HEK293 (cell line): ENCODE results near the gene FAM83C.

Experiments used
- BCL11A ChIP-seq: fragments of 450-650 bp; formaldehyde crosslinking; IDR thresholded peaks from 2 replicates; pipeline ENCODE4 v1.5.1; 2016; ENCODE audit warnings: low read depth, missing biosample characterization, missing genetic modification characterization
- GLI4 ChIP-seq: fragments of 450-650 bp; formaldehyde crosslinking; IDR thresholded peaks from 2 replicates; pipeline ENCODE4 v1.5.1; 2016; ENCODE audit warnings: missing biosample characterization, missing genetic modification characterization
- PRDM6 ChIP-seq: fragments of 450-650 bp; formaldehyde crosslinking; IDR thresholded peaks from 2 replicates; pipeline ENCODE4 v1.5.1; 2017; ENCODE audit warnings: missing biosample characterization, missing genetic modification characterization
- SCRT1 ChIP-seq: fragments of 450-650 bp; formaldehyde crosslinking; IDR thresholded peaks from 2 replicates; pipeline ENCODE4 v1.5.1; 2016; ENCODE audit warnings: missing biosample characterization, missing genetic modification characterization, borderline replicate concordance
- SP2 ChIP-seq: fragments of 450-650 bp; formaldehyde crosslinking; IDR thresholded peaks from 2 replicates; pipeline ENCODE4 v1.5.1; 2016; ENCODE audit warnings: missing biosample characterization, missing genetic modification characterization
- ZBTB26 ChIP-seq: fragments of 450-650 bp; formaldehyde crosslinking; optimal IDR thresholded peaks from 2 replicates; pipeline ENCODE3; 2016; ENCODE audit warnings: missing biosample characterization, mild to moderate bottlenecking, missing genetic modification characterization
- ZBTB8A ChIP-seq: fragments of 450-650 bp; formaldehyde crosslinking; IDR thresholded peaks from 2 replicates; pipeline ENCODE4 v1.5.1; 2016; ENCODE audit warnings: missing biosample characterization, missing genetic modification characterization
- ZFP69B ChIP-seq: fragments of 450-650 bp; formaldehyde crosslinking; IDR thresholded peaks from 2 replicates; pipeline ENCODE4 v1.5.1; 2016; ENCODE audit warnings: missing biosample characterization, missing genetic modification characterization
- ZNF138 ChIP-seq: fragments of 450-650 bp; formaldehyde crosslinking; IDR thresholded peaks from 2 replicates; pipeline ENCODE4 v1.5.1; 2016; ENCODE audit warnings: missing biosample characterization, missing genetic modification characterization, borderline replicate concordance
- ZNF155 ChIP-seq: fragments of 450-650 bp; formaldehyde crosslinking; IDR thresholded peaks from 2 replicates; pipeline ENCODE4 v1.5.1; 2016; ENCODE audit warnings: missing biosample characterization, missing genetic modification characterization
- ZNF157 ChIP-seq: fragments of 450-650 bp; formaldehyde crosslinking; IDR thresholded peaks from 2 replicates; pipeline ENCODE4 v1.5.1; 2016; ENCODE audit warnings: missing biosample characterization, missing genetic modification characterization
- ZNF16 ChIP-seq: fragments of 450-650 bp; formaldehyde crosslinking; IDR thresholded peaks from 2 replicates; pipeline ENCODE4 v1.5.1; 2016; ENCODE audit warnings: low read depth, missing biosample characterization, missing genetic modification characterization
- ZNF18 ChIP-seq: fragments of 450-650 bp; formaldehyde crosslinking; IDR thresholded peaks from 2 replicates; pipeline ENCODE4 v1.5.1; 2016; ENCODE audit warnings: missing biosample characterization, missing genetic modification characterization
- ZNF211 ChIP-seq: fragments of 450-650 bp; formaldehyde crosslinking; IDR thresholded peaks from 2 replicates; pipeline ENCODE4 v1.5.1; 2016; ENCODE audit warnings: low read depth, missing biosample characterization, missing genetic modification characterization
- ZNF311 ChIP-seq: fragments of 450-650 bp; formaldehyde crosslinking; IDR thresholded peaks from 2 replicates; pipeline ENCODE4 v1.5.1; 2017; ENCODE audit warnings: missing biosample characterization, missing genetic modification characterization, borderline replicate concordance
- ZNF341 ChIP-seq: fragments of 450-650 bp; formaldehyde crosslinking; IDR thresholded peaks from 2 replicates; pipeline ENCODE4; 2016; ENCODE audit warnings: low read depth, missing biosample characterization, missing genetic modification characterization
- ZNF366 ChIP-seq: fragments of 450-650 bp; formaldehyde crosslinking; conservative IDR thresholded peaks from 2 replicates; pipeline ENCODE4 v1.5.1; 2016; ENCODE audit warnings: missing biosample characterization, missing genetic modification characterization
- ZNF473 ChIP-seq: fragments of 450-650 bp; formaldehyde crosslinking; IDR thresholded peaks from 2 replicates; pipeline ENCODE4 v1.5.1; 2017; ENCODE audit warnings: missing biosample characterization, missing genetic modification characterization
- ZNF521 ChIP-seq: fragments of 450-650 bp; formaldehyde crosslinking; IDR thresholded peaks from 2 replicates; pipeline ENCODE4 v1.5.1; 2017; ENCODE audit warnings: missing biosample characterization, mild to moderate bottlenecking, missing genetic modification characterization
- ZNF548 ChIP-seq: fragments of 450-650 bp; formaldehyde crosslinking; IDR thresholded peaks from 2 replicates; pipeline ENCODE4 v1.5.1; 2016; ENCODE audit warnings: missing biosample characterization, missing genetic modification characterization
- ZNF645 ChIP-seq: fragments of 450-650 bp; formaldehyde crosslinking; IDR thresholded peaks from 2 replicates; pipeline ENCODE4; 2016; ENCODE audit warnings: missing biosample characterization, missing genetic modification characterization
- ZNF660 ChIP-seq: fragments of 450-650 bp; IDR thresholded peaks from 2 replicates; pipeline ENCODE4 v1.5.1; 2018; ENCODE audit warnings: missing biosample characterization, mild to moderate bottlenecking, missing genetic modification characterization
- ZNF670 ChIP-seq: fragments of 450-650 bp; formaldehyde crosslinking; IDR thresholded peaks from 2 replicates; pipeline ENCODE4 v1.5.1; 2016; ENCODE audit warnings: missing biosample characterization, missing genetic modification characterization, low read depth
- ZNF692 ChIP-seq: fragments of 450-650 bp; formaldehyde crosslinking; IDR thresholded peaks from 2 replicates; pipeline ENCODE4 v1.5.1; 2016; ENCODE audit warnings: missing biosample characterization, missing genetic modification characterization
- ZNF701 ChIP-seq: fragments of 450-650 bp; formaldehyde crosslinking; IDR thresholded peaks from 2 replicates; pipeline ENCODE4 v1.5.1; 2016; ENCODE audit warnings: missing biosample characterization, missing genetic modification characterization
- ZNF704 ChIP-seq: fragments of 450-650 bp; formaldehyde crosslinking; IDR thresholded peaks from 2 replicates; pipeline ENCODE4 v1.5.1; 2016; ENCODE audit warnings: missing biosample characterization, missing genetic modification characterization
- ZNF768 ChIP-seq: fragments of 450-650 bp; formaldehyde crosslinking; IDR thresholded peaks from 2 replicates; pipeline ENCODE4 v1.5.1; 2018; ENCODE audit warnings: missing biosample characterization, mild to moderate bottlenecking, missing genetic modification characterization
- ZNF830 ChIP-seq: fragments of 450-650 bp; IDR thresholded peaks from 2 replicates; pipeline ENCODE4 v1.5.0; 2018; ENCODE audit warnings: missing biosample characterization, missing genetic modification characterization, low read depth, mild to moderate bottlenecking, moderate library complexity
- ZNF837 ChIP-seq: fragments of 450-650 bp; formaldehyde crosslinking; IDR thresholded peaks from 2 replicates; pipeline ENCODE4 v1.5.1; 2016; ENCODE audit warnings: missing biosample characterization, missing genetic modification characterization
- ZSCAN16 ChIP-seq: fragments of 450-650 bp; formaldehyde crosslinking; IDR thresholded peaks from 2 replicates; pipeline ENCODE4 v1.5.1; 2016; ENCODE audit warnings: missing biosample characterization, missing genetic modification characterization
- ZSCAN30 ChIP-seq: fragments of 450-650 bp; IDR thresholded peaks from 2 replicates; pipeline ENCODE4 v1.5.1; 2018; ENCODE audit warnings: missing biosample characterization, mild to moderate bottlenecking, missing genetic modification characterization, moderate library complexity
- ZSCAN4 ChIP-seq: fragments of 450-650 bp; formaldehyde crosslinking; IDR thresholded peaks from 2 replicates; pipeline ENCODE4 v1.5.1; 2017; ENCODE audit warnings: missing biosample characterization, missing genetic modification characterization

FAM83C gene

GRCh38 chr20:35319192-35319870, 27.1 kb upstream of the FAM83C start (continued):
- no peak; the same call in 1 of the 2 replicates for TF ChIP-seq ZSCAN30 (tag by site-specific recombination)
- peak; percentile 98 for TF ChIP-seq ZSCAN16 (tag by site-specific recombination)
- TF ChIP-seq BCL11A (tag by site-specific recombination): peak; percentile 98
- peak; percentile 99 for TF ChIP-seq ZNF692 (tag by site-specific recombination)
- peak; percentile 88 for TF ChIP-seq ZNF366 (tag by site-specific recombination)
- no peak for TF ChIP-seq ZNF473 (tag by site-specific recombination)
- no peak for TF ChIP-seq ZNF670 (tag by site-specific recombination)
- no peak for TF ChIP-seq ZNF211
- TF ChIP-seq ZNF341: peak; percentile 95
- TF ChIP-seq ZNF701 (tag by site-specific recombination): no peak
- TF ChIP-seq ZNF311 (tag by site-specific recombination): no peak
- TF ChIP-seq ZSCAN4 (tag by site-specific recombination): peak; percentile 49; the same call in 1 of the 2 replicates
- no peak for TF ChIP-seq ZNF837 (tag by site-specific recombination)
- TF ChIP-seq ZNF660 (tag by site-specific recombination): no peak
- TF ChIP-seq ZNF16 (tag by site-specific recombination): no peak
- peak; percentile 99 for TF ChIP-seq ZFP69B
- TF ChIP-seq ZNF521 (tag by site-specific recombination): no peak
- no peak for TF ChIP-seq ZNF645 (tag by site-specific recombination)
- peak; percentile 68 for TF ChIP-seq SP2 (tag by site-specific recombination)
- no peak for TF ChIP-seq ZNF830
- TF ChIP-seq ZNF18 (tag by site-specific recombination): peak; percentile 85
- no peak for TF ChIP-seq ZNF768 (tag by site-specific recombination)
- no peak for TF ChIP-seq ZNF138 (tag by site-specific recombination)
- no peak for TF ChIP-seq ZBTB26
- peak; percentile 65 for TF ChIP-seq ZBTB8A
- no peak for TF ChIP-seq ZNF155 (tag by site-specific recombination)
- peak; percentile 100 for TF ChIP-seq PRDM6 (tag by site-specific recombination)
- no peak for TF ChIP-seq ZNF548 (tag by site-specific recombination)
- TF ChIP-seq GLI4 (tag by site-specific recombination): no peak
- TF ChIP-seq ZNF157 (tag by site-specific recombination): no peak
- TF ChIP-seq SCRT1 (tag by site-specific recombination): peak; percentile 91
- no peak for TF ChIP-seq ZNF704 (tag by site-specific recombination)
